LNCaP clone FGC (cell line): ENCODE measurements around the gene CYS1.
"Not testable (repeated sequence)": the region's sequence is repeated elsewhere in the genome, so short reads cannot be mapped to it uniquely, and the experiment has no call there.

Experiments
- DNase-seq: peaks from one replicate; pipeline ENCODE4 v3.0.0-alpha.2; 2011; ENCODE audit warnings: low read depth
- H3K4me3 ChIP-seq: 2 replicates; pipeline ENCODE4 v1.5.1; 2011; ENCODE audit warnings: mild to moderate bottlenecking, low read depth, low read length, control low read depth
- TF ChIP-seq, protein P1 (sequence below): IDR thresholded peaks from 2 replicates; pipeline ENCODE4 v1.5.1; 2012; ENCODE audit warnings: mild to moderate bottlenecking; ENCODE audit not compliant: control insufficient read depth, insufficient read depth; ENCODE audit errors: extremely low read depth

CYS1 gene

DNA sequence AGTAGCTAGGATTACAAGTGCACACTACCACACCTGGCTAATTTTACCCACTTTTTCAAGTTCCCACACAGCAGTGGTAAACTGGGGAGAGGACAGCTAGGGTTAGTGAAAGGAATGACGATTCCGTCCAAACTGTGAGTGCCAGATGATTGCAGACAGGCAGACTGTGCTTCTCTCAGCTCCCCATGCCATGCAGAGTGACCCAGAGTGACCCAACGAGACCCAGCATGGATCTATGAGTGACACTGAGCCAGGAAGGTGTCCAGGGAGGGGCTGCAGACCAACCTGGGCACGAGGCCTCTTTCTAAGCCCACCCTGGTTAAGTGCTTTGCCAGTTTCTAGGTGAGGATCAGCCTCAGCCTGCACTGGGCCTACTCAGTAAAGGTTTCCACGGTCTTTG, 44.6 kb downstream of the CYS1 start:
- TF ChIP-seq, protein P1, sequence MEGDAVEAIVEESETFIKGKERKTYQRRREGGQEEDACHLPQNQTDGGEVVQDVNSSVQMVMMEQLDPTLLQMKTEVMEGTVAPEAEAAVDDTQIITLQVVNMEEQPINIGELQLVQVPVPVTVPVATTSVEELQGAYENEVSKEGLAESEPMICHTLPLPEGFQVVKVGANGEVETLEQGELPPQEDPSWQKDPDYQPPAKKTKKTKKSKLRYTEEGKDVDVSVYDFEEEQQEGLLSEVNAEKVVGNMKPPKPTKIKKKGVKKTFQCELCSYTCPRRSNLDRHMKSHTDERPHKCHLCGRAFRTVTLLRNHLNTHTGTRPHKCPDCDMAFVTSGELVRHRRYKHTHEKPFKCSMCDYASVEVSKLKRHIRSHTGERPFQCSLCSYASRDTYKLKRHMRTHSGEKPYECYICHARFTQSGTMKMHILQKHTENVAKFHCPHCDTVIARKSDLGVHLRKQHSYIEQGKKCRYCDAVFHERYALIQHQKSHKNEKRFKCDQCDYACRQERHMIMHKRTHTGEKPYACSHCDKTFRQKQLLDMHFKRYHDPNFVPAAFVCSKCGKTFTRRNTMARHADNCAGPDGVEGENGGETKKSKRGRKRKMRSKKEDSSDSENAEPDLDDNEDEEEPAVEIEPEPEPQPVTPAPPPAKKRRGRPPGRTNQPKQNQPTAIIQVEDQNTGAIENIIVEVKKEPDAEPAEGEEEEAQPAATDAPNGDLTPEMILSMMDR: no peak
- H3K4me3 ChIP-seq: no peak overlapping the region
- no peak for DNase-seq

DNA sequence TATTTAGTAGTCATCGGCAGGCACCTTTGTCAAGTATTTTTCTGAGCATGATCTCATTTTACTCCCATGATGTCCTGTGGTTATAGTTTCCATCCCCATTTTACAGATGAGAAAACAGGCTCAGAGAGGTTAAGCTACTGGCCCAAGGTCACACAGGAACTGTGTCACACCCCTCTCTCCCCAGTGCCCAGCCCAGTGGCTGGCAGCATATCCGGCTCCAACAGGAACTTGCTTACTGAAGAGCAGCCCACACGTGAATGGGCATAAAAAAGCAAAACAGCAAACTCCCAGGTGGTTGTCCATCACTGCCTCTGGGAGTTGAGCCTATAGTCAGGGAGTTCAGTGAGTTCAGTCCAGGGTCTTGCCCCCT, 45.2 kb downstream of the CYS1 start:
- no peak for DNase-seq
- TF ChIP-seq, protein P1: no peak
- no peak overlapping the region for H3K4me3 ChIP-seq

DNA sequence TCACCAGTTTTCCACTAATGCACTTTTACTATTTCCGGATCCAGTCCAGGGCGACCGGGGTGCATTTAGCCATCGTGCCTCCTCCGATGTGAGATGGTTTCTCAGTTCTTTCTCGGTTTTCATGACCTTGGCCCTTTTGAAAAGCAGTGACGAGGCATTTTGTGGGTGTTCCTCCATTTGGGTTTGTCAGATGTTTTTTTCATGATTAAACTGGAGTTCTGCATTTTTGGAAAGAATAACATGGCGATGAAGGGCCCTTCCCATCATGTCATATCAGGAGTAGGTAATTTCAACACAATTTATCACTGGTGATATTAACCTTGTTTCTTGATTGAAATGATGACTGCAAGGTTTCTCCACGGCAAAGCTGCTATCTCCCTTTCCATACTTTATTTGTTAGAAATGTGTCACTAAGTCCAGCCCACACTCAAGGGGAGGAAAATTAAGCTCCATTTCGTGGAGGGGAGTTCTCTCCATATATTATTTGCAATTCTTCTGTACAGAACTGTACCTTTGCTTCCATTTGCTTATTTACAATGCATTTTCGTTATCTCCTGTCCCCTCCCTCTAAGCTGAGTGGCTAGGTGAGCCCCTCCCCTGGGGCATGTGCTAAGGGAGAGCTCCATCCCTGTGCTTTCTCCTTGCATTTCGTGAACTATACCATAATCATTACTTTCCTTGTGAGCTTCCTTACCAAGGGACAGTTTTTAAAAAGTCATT, 45.7 kb downstream of the CYS1 start:
- no peak overlapping the region for H3K4me3 ChIP-seq
- TF ChIP-seq, protein P1: no peak
- no peak for DNase-seq

DNA sequence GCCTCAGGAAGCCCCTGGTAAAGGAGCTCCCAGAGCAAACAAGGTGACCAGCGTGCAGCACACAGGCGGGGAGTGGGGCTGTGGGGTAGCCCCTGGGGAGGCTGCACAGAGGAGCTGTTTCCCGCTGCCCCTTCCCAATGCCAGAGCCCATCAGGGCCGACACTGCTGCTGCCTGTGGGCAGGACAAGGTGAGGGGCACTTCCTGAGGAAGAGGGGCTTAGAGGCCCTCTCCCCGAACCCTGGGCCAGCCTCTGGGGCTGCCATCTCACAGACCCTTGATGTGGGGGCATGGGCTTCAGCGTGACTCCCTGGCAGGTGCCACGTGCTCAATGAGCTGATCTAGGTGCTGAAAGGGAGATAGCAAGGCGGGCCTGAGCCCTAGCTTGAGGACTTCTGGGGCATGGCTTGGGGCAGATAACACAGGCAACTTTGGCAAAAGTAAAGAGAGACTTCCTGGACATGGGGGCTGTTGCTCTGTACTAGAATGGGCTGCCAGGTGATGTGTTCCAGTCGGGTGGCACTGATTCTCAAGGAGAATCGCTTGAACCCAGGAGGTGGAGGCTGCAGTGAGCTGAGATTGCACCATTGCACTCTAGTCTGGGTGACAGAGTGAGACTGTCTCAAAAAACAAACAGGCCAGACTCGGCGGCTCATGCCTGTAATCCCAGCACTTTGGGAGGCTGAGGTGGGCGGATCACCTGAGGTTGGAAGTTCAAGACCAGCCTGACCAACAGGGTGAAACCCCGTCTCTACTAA, 46.8 kb downstream of the CYS1 start:
- TF ChIP-seq, protein P1: no peak
- no peak overlapping the region for H3K4me3 ChIP-seq
- no peak for DNase-seq

DNA sequence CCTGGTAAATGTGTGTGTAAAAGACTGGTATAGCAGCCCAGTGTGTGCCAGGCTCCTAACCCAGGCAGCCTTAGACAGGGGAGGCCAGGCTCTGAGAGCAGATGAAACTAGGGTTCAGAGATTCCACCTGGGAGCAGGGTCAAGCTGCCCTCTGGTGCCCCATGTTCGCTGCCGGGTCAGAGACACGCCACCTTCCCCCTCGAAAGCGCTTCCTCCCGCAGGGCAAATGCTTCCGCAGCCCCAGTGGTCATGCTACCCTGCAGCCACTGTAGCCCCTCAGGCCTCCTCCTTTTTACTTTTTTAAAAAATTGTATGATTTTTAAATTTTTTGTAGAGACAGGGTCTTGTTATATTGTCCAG, 47.5 kb downstream of the CYS1 start:
- no peak overlapping the region for H3K4me3 ChIP-seq
- TF ChIP-seq, protein P1: no peak
- DNase-seq: no peak

DNA sequence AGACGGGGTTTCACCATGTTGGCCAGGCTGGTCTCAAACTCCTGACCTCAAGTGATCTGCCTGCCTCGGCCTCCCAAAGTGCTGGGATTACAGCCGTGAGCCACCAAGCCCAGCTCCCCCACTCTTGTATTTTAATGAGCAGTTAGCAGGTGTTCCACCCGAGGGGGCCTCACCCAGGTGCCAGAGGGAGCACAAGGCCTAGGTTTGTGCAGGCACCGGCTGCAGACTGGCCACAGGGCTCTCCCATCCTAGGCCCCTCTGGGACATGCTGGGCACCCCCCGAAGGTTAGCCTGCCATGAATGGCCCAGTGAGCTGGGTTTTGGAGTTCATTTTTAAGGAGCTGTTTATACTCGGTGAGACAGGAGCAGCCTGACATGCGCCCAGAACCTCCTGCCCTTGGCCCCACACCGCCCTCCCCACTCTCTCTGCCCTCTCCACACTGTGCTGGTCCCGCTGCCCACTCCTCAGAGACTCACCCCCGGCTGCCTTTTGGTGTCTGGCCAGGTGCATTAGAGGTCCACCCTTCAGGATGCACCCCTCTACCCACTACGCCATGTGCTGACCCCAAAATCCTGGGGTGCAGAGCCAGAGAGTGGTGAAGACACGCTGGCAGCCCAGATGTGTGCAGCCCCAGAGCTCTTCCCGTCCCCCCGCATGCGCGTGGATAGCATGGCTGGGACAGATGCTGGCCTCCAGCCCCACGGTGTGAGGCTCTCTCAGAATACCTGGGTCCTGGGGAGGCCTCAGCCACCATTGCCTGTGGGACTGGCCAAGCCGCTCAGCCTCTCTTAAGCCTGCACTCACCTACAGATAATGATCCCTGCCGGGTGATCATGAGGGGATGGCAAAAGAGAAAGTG, 48.1 kb downstream of the CYS1 start:
- no peak overlapping the region for H3K4me3 ChIP-seq
- TF ChIP-seq, protein P1: no peak
- no peak for DNase-seq

DNA sequence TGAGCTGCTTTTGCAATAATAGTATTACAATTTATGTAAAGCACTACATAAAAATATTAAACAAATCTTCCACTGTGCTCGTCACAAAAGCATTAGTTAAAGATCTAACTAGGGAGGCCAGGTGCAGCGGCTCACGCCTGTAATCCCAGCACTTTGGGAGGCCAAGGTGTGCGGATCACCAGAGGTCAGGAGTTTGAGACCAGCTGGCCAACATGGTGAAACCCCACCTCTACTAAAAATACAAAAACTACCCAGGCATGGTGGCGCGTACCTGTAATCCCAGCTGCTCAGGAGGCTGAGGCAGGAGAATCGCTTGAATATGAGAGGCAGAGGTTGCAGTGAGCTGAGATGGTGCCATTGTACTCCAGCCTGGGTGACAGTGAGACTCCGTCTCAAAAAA, 49.4 kb downstream of the CYS1 start:
- DNase-seq: not testable (repeated sequence)

More for the DNA sequence above, 49.4 kb downstream of the CYS1 start:
- H3K4me3 ChIP-seq: not testable (repeated sequence)
